HepG2 (cell line): ENCODE results near the gene KIF19. TPM values are rescaled to one million over a fixed set of nuclear protein-coding genes. Genes with fewer than 3 reads are reported as not detected.

Experiments
- BORCS8-MEF2B ChIP-seq: sonication (generic); formaldehyde crosslinking; IDR thresholded peaks from 2 replicates; pipeline ENCODE4 v1.8.0; 2022; ENCODE audit warnings: mild to moderate bottlenecking, missing genetic modification reagents
- GLI4 ChIP-seq: sonication (generic); formaldehyde crosslinking; IDR thresholded peaks from 2 replicates; pipeline ENCODE4 v1.5.1; 2020; ENCODE audit warnings: missing genetic modification reagents, mild to moderate bottlenecking, moderate library complexity, borderline replicate concordance
- HDAC2 ChIP-seq: sonication (generic); formaldehyde crosslinking; IDR thresholded peaks from 2 replicates; pipeline ENCODE4 v1.4.0; 2020; ENCODE audit warnings: missing genetic modification reagents
- HNRNPUL1 ChIP-seq: fragments of 200-400 bp; formaldehyde crosslinking; IDR thresholded peaks from 2 replicates; pipeline ENCODE4 v1.6.1; 2017; ENCODE audit warnings: low read depth, mild to moderate bottlenecking, low read length, moderate library complexity
- KLF6 ChIP-seq: IDR thresholded peaks from 2 replicates; pipeline ENCODE4 v1.8.0; 2016; ENCODE audit warnings: missing biosample characterization, missing genetic modification reagents
- NFE2 ChIP-seq: sonication (generic); formaldehyde crosslinking; IDR thresholded peaks from 2 replicates; pipeline ENCODE4 v1.4.0; 2020; ENCODE audit warnings: missing genetic modification reagents
- NFIB ChIP-seq: sonication (generic); formaldehyde crosslinking; IDR thresholded peaks from 2 replicates; pipeline ENCODE4 v1.9.0; 2021; ENCODE audit warnings: missing genetic modification reagents, mild to moderate bottlenecking, borderline replicate concordance
- NPAS2 ChIP-seq: sonication (generic); formaldehyde crosslinking; IDR thresholded peaks from 2 replicates; pipeline ENCODE4 v1.8.0; 2022; ENCODE audit warnings: mild to moderate bottlenecking, missing genetic modification reagents, borderline replicate concordance
- RXRA ChIP-seq: sonication (generic); formaldehyde crosslinking; IDR thresholded peaks from 2 replicates; pipeline ENCODE4 v1.5.1; 2020; ENCODE audit warnings: missing genetic modification reagents
- SMARCE1 ChIP-seq: fragments of 450-650 bp; IDR thresholded peaks from 2 replicates; pipeline ENCODE4 v1.6.1; 2017; ENCODE audit warnings: borderline replicate concordance
- SPEN ChIP-seq: sonication (generic); formaldehyde crosslinking; IDR thresholded peaks from 2 replicates; pipeline ENCODE4 v1.5.1; 2020; ENCODE audit warnings: low read depth, mild to moderate bottlenecking, missing genetic modification reagents
- ZNF292 ChIP-seq: sonication (generic); formaldehyde crosslinking; IDR thresholded peaks from 2 replicates; pipeline ENCODE4 v1.8.1; 2022; ENCODE audit warnings: mild to moderate bottlenecking, low read depth, missing genetic modification reagents, borderline replicate concordance
- ZNF446 ChIP-seq: sonication (generic); formaldehyde crosslinking; IDR thresholded peaks from 2 replicates; pipeline ENCODE4 v1.5.0; 2020; ENCODE audit warnings: mild to moderate bottlenecking, missing genetic modification reagents
- ZNF501 ChIP-seq: sonication (generic); formaldehyde crosslinking; IDR thresholded peaks from 2 replicates; pipeline ENCODE4 v1.5.1; 2020; ENCODE audit warnings: mild to moderate bottlenecking, moderate library complexity, missing genetic modification reagents
- ZNF766 ChIP-seq: sonication (generic); formaldehyde crosslinking; IDR thresholded peaks from 2 replicates; pipeline ENCODE4 v1.5.0; 2020; ENCODE audit warnings: missing genetic modification reagents, borderline replicate concordance
- polyA plus RNA-seq, 8 experiments: library from polyadenylated mRNA; depleted of rRNA in 3 of 8; stranded (reverse) in 7 of 8; unstranded in 1 of 8; fragments of >200 nt; fragmentation: Illumina TruSeq in 4 of 8; extraction: Trizol in 4 of 8; gene quantifications; 2 replicates each; pipeline versions ENCODE4 v1.2.1 to v1.2.3, GENCODE V29; 2011 to 2016; ENCODE audit warnings: low read depth in 4 of 8, missing spikeins in 1 of 8, mixed read lengths in 1 of 8; ENCODE audit not compliant: insufficient read depth in 1 of 8
- total RNA-seq, 5 experiments: library from RNA; depleted of rRNA; stranded (reverse); fragments of >200 nt; fragmentation: Illumina TruSeq; extraction: Trizol; gene quantifications; 2 replicates each; pipeline ENCODE4 v1.2.3, GENCODE V29; 2016; ENCODE audit warnings: low read depth in 1 of 5
- TF ChIP-seq, protein P1 (sequence below): sonication (generic); formaldehyde crosslinking; IDR thresholded peaks from 2 replicates; pipeline ENCODE4 v1.5.1; 2020; ENCODE audit warnings: mild to moderate bottlenecking, missing genetic modification reagents, borderline replicate concordance
- TF ChIP-seq, protein P2 (sequence below): sonication (generic); formaldehyde crosslinking; IDR thresholded peaks from 2 replicates; pipeline ENCODE4 v1.5.0; 2020; ENCODE audit warnings: missing genetic modification reagents
- TF ChIP-seq, protein P3 (sequence below): sonication (generic); formaldehyde crosslinking; IDR thresholded peaks from 2 replicates; pipeline ENCODE4 v1.4.0; 2020; ENCODE audit warnings: missing genetic modification reagents
- TF ChIP-seq, protein P4 (sequence below): sonication (generic); formaldehyde crosslinking; IDR thresholded peaks from 2 replicates; pipeline ENCODE4 v1.4.0; 2020; ENCODE audit warnings: mild to moderate bottlenecking, missing genetic modification reagents
- TF ChIP-seq, protein P5 (sequence below): IDR thresholded peaks from 2 replicates; pipeline ENCODE4 v1.6.1; 2016; ENCODE audit warnings: low read depth, borderline replicate concordance

Gene KIF19
- total and polyA plus RNA-seq, 2 of the 13 experiments (the other 11 are each of a cell fraction or from before 2014, with no cell fraction given), result not detected

DNA sequence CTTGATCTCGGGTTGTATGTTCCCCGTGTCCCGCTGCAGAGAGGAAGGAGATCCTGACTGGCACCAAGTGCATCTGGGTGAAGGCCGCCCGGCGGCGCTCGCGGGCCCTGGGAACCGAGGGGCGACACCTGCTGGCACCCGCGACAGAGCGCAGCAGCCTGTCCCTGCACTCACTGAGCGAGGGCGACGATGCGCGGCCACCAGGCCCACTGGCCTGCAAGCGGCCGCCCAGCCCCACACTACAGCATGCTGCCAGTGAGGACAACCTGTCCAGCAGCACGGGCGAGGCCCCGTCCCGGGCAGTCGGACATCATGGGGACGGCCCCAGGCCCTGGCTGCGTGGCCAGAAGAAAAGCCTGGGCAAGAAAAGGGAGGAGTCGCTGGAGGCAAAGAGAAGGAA is 28.1 kb downstream of the KIF19 start (continued):
- TF ChIP-seq, protein P1, sequence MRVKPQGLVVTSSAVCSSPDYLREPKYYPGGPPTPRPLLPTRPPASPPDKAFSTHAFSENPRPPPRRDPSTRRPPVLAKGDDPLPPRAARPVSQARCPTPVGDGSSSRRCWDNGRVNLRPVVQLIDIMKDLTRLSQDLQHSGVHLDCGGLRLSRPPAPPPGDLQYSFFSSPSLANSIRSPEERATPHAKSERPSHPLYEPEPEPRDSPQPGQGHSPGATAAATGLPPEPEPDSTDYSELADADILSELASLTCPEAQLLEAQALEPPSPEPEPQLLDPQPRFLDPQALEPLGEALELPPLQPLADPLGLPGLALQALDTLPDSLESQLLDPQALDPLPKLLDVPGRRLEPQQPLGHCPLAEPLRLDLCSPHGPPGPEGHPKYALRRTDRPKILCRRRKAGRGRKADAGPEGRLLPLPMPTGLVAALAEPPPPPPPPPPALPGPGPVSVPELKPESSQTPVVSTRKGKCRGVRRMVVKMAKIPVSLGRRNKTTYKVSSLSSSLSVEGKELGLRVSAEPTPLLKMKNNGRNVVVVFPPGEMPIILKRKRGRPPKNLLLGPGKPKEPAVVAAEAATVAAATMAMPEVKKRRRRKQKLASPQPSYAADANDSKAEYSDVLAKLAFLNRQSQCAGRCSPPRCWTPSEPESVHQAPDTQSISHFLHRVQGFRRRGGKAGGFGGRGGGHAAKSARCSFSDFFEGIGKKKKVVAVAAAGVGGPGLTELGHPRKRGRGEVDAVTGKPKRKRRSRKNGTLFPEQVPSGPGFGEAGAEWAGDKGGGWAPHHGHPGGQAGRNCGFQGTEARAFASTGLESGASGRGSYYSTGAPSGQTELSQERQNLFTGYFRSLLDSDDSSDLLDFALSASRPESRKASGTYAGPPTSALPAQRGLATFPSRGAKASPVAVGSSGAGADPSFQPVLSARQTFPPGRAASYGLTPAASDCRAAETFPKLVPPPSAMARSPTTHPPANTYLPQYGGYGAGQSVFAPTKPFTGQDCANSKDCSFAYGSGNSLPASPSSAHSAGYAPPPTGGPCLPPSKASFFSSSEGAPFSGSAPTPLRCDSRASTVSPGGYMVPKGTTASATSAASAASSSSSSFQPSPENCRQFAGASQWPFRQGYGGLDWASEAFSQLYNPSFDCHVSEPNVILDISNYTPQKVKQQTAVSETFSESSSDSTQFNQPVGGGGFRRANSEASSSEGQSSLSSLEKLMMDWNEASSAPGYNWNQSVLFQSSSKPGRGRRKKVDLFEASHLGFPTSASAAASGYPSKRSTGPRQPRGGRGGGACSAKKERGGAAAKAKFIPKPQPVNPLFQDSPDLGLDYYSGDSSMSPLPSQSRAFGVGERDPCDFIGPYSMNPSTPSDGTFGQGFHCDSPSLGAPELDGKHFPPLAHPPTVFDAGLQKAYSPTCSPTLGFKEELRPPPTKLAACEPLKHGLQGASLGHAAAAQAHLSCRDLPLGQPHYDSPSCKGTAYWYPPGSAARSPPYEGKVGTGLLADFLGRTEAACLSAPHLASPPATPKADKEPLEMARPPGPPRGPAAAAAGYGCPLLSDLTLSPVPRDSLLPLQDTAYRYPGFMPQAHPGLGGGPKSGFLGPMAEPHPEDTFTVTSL (CRISPR knock-in tag), result no peak
- TF ChIP-seq NFIB (CRISPR knock-in tag) (no peak), ZNF446 (CRISPR knock-in tag) (no peak), HDAC2 (peak; percentile 53; the same call in 1 of the 2 replicates), ZNF292 (CRISPR knock-in tag) (no peak), GLI4 (CRISPR knock-in tag) (no peak), SPEN (peak; percentile 70), NPAS2 (CRISPR knock-in tag) (no peak), ZNF766 (no peak), BORCS8-MEF2B (CRISPR knock-in tag) (no peak), RXRA (peak; percentile 40; the same call in 1 of the 2 replicates), KLF6 (no peak), ZNF501 (CRISPR knock-in tag) (peak; percentile 59; the same call in 1 of the 2 replicates), HNRNPUL1 (no peak), NFE2 (no peak), SMARCE1 (no peak)
- TF ChIP-seq, protein P2, sequence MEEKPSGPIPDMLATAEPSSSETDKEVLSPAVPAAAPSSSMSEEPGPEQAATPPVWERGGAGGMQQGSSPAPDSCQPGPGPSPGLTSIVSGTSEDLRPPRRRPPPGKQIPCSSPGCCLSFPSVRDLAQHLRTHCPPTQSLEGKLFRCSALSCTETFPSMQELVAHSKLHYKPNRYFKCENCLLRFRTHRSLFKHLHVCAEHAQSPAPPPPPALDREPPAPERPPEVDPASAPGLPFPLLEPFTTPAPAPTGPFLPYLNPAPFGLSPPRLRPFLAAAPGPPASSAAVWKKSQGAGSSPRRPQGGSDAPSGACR (CRISPR knock-in tag), result no peak
- TF ChIP-seq, protein P3, sequence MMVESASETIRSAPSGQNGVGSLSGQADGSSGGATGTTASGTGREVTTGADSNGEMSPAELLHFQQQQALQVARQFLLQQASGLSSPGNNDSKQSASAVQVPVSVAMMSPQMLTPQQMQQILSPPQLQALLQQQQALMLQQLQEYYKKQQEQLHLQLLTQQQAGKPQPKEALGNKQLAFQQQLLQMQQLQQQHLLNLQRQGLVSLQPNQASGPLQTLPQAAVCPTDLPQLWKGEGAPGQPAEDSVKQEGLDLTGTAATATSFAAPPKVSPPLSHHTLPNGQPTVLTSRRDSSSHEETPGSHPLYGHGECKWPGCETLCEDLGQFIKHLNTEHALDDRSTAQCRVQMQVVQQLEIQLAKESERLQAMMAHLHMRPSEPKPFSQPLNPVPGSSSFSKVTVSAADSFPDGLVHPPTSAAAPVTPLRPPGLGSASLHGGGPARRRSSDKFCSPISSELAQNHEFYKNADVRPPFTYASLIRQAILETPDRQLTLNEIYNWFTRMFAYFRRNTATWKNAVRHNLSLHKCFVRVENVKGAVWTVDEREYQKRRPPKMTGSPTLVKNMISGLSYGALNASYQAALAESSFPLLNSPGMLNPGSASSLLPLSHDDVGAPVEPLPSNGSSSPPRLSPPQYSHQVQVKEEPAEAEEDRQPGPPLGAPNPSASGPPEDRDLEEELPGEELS (CRISPR knock-in tag), result no peak
- TF ChIP-seq, protein P4, sequence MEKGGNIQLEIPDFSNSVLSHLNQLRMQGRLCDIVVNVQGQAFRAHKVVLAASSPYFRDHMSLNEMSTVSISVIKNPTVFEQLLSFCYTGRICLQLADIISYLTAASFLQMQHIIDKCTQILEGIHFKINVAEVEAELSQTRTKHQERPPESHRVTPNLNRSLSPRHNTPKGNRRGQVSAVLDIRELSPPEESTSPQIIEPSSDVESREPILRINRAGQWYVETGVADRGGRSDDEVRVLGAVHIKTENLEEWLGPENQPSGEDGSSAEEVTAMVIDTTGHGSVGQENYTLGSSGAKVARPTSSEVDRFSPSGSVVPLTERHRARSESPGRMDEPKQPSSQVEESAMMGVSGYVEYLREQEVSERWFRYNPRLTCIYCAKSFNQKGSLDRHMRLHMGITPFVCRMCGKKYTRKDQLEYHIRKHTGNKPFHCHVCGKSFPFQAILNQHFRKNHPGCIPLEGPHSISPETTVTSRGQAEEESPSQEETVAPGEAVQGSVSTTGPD (CRISPR knock-in tag), result no peak
- TF ChIP-seq, protein P5, sequence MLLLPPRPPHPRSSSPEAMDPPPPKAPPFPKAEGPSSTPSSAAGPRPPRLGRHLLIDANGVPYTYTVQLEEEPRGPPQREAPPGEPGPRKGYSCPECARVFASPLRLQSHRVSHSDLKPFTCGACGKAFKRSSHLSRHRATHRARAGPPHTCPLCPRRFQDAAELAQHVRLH (CRISPR knock-in tag), result peak; percentile 99
